Mucosa of stomach (tissue), 1 donor: ENCODE data around the gene HK1.
A peak's percentile ranks its signal among the peaks of the same experiment; 100 is the strongest.

Experiments
- H3K27me3 ChIP-seq: one replicate; pipeline ENCODE4 v1.7.0; 2013; ENCODE audit warnings: mild to moderate bottlenecking, low read length; ENCODE audit not compliant: control insufficient read depth, insufficient read depth
- H3K36me3 ChIP-seq: one replicate; pipeline ENCODE4 v1.7.0; 2013; ENCODE audit warnings: low read length; ENCODE audit not compliant: control insufficient read depth, insufficient read depth
- H3K4me1 ChIP-seq: one replicate; pipeline ENCODE4 v1.7.0; 2013; ENCODE audit warnings: mild to moderate bottlenecking, low read length; ENCODE audit not compliant: control insufficient read depth, insufficient read depth
- H3K4me3 ChIP-seq: one replicate; pipeline ENCODE4 v1.7.0; 2013; ENCODE audit warnings: low read length
- H3K9ac ChIP-seq: one replicate; pipeline ENCODE4 v1.7.0; 2013; ENCODE audit warnings: mild to moderate bottlenecking, low read length, moderate library complexity
- H3K9me3 ChIP-seq: one replicate; pipeline ENCODE4 v1.7.0; 2013; ENCODE audit warnings: mild to moderate bottlenecking, low read length, moderate library complexity; ENCODE audit not compliant: control insufficient read depth
- donor health status: Pancreatic carcinoma.

The HK1 gene

DNA sequence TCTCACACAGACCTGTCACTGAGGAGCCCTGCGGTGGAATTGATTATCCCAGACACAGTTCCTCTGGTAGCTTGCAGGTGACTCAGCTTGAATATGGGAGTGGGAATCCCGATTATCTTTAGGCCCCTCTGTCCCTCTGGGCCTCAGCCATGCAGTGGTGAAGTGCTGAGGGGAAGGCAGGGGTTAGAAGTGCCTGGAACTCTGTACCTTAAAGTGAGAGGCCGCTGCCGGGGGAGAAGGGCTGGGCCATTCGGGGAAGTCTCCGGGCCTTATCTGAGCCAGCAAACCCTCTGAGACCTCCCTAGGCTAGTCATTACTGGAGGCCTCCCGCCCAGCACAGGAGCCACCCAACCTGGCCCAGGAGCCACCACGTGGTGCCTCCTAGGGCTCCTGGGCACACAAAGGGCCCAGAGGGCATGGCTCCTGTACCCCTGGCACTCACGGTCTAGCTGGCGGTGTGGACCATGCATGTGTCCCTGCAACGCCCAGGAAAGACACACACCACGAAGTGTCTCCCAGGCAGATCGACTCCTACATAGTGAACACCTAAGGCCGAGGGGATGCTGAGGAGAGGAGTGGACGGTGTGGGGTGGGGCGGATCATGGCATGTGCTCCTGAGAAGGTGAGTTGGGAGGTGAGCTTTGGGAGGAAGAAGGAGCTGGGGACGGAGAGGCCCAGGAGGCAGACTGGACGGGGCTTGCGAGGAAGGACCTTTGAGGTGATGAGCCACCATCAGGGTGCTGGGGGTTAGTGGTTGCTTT, 56.2 kb downstream of the HK1 start:
- Histone ChIP-seq H3K9ac (no peak overlapping the region), H3K36me3 (no peaks in the 10 kb centered on the region), H3K4me3 (no peak overlapping the region), H3K27me3 (no peaks in the 10 kb centered on the region), H3K9me3 (no peaks in the 10 kb centered on the region), H3K4me1 (peaks cover 78% of the 10 kb centered on the region)

DNA sequence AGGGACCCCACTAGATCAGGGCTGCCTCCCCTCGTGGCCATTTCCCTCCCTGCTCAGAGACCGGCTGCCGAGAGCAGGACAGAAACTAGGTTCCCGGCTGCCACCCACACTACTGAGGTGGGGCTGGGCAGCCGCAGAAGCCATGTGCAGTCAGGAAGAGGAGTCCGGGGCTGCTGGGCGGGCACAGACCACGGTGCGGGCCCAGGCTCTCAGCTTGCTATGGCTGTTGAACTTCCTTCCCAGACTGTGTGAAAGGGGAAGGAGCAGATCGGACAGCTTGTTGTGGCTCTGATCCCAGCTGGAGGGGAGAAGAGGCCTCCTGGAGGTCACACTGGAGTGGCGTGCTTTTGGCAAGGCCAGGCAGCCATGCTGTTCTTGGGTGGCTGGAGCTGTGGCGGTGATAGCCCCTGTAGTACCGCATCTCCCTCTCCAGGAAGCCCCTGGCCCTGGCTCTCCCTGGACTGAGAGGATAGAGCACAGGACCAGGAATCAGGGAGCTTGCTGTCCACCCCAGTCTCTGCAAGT, 56.8 kb downstream of the HK1 start:
- Histone ChIP-seq H3K36me3 (no peaks in the 10 kb centered on the region), H3K4me3 (no peak overlapping the region), H3K27me3 (no peaks in the 10 kb centered on the region), H3K4me1 (peaks cover 74% of the 10 kb centered on the region), H3K9ac (no peak overlapping the region), H3K9me3 (no peaks in the 10 kb centered on the region)

DNA sequence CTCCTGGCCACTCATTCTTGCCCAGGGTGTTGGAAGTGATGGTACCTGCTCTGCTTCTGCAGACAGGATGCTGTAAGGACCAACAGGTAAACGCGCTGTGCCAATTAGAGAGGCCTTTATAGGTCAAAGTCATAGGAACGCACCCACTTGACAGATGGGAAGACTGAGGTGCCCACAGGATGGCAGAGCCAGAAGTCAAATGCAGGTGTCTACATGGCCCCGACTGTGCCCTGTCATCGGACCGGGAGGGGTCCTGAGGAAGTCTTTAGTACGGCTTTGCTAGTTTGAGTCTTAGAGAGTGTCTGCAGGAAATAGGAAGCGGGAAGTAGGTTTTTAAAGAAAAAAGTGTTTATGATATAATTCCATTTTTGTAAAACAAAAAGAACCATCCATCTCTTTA, 57.3 kb downstream of the HK1 start:
- peaks cover 72% of the 10 kb centered on the region for H3K4me1 ChIP-seq

DNA sequence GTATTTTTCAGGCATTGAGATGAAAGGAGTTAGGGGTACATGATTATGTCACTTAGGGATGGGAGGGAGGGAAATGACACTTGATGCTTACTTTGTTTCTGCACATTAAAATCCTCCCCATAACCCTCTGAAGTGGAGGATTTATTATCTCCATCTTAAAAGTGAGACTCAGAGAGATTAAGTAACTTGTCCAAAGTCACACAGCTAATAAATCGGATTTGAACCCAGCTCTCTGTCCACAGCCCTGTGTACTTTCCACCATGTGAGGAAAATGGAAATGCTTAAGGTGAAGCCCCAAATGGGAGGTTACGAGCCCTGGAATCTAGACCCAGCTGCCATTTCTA, 58.6 kb downstream of the HK1 start:
- Histone ChIP-seq H3K36me3 (no peaks in the 10 kb centered on the region), H3K9me3 (no peaks in the 10 kb centered on the region), H3K9ac (no peak overlapping the region), H3K4me3 (no peak overlapping the region), H3K27me3 (no peaks in the 10 kb centered on the region), H3K4me1 (peaks cover 65% of the 10 kb centered on the region)

More for the DNA sequence above, 57.3 kb downstream of the HK1 start:
- H3K4me3 ChIP-seq: no peak overlapping the region
- H3K27me3 ChIP-seq: no peaks in the 10 kb centered on the region
- H3K9me3 ChIP-seq: no peaks in the 10 kb centered on the region
- H3K9ac ChIP-seq: no peak overlapping the region
- H3K36me3 ChIP-seq: no peaks in the 10 kb centered on the region

DNA sequence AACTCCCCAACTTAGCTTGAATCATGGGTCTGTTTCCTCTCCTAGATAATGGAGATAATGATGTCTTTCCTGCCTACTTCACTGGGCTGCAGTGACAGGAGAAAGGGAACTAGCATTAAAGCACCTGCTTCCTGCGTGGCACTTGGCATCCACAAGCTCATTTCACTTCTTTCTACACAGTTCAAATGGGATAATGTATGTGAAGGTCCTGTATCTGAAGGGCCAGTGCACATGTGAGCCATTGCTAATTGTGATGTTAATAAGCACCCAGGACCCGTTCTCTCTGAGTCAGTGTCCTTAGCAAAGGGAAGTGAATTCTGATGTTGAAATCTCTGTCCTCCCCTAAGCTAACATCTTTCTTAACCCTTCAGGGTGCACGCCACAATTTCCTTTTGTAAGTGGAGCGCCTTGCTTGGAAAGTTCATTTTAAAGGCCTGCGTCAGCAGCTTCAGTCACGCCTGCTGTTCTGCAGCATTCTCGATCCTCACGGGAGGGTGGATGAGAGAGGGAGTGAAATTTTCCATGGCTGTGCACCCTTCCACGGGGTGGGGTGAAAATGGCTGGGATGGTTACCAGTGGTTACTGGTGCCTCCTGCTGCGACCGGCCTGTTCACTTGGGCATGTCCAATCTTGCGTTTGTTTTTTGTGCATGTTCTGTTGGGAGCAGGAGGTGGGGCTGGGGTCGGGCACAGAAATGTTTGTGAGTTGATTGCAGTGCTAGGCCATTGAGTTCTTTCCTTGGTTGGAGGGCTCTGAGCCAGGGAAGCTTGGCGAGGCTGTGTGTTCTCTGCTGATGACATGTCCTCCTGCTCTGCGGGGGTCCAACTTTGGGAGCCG, 59.2 kb downstream of the HK1 start:
- Histone ChIP-seq H3K9ac (no peak overlapping the region), H3K9me3 (no peaks in the 10 kb centered on the region), H3K4me1 (peaks cover 65% of the 10 kb centered on the region)

DNA sequence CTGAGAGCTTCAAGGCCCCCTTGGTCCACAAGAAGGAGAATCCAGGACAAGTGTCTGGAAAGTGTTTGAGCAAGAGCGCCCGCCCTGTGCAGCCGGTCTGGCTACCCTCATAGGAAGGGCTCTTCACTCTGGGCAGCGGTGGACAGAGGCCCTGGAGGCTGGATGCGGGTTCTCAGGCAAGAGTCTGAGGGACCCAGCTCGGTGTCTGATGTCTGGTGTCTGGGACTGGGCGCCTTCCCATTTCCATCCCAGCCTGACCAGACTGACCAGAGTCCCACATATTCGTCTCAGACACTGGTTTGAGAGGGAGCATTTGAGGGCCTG, 59.8 kb downstream of the HK1 start:
- Histone ChIP-seq H3K36me3 (no peaks in the 10 kb centered on the region), H3K27me3 (no peaks in the 10 kb centered on the region), H3K4me1 (peaks cover 62% of the 10 kb centered on the region), H3K9ac (no peak overlapping the region), H3K4me3 (no peak overlapping the region), H3K9me3 (no peaks in the 10 kb centered on the region)

More for the DNA sequence above, 59.2 kb downstream of the HK1 start:
- no peaks in the 10 kb centered on the region for H3K27me3 ChIP-seq
- no peak overlapping the region for H3K4me3 ChIP-seq
- no peaks in the 10 kb centered on the region for H3K36me3 ChIP-seq

DNA sequence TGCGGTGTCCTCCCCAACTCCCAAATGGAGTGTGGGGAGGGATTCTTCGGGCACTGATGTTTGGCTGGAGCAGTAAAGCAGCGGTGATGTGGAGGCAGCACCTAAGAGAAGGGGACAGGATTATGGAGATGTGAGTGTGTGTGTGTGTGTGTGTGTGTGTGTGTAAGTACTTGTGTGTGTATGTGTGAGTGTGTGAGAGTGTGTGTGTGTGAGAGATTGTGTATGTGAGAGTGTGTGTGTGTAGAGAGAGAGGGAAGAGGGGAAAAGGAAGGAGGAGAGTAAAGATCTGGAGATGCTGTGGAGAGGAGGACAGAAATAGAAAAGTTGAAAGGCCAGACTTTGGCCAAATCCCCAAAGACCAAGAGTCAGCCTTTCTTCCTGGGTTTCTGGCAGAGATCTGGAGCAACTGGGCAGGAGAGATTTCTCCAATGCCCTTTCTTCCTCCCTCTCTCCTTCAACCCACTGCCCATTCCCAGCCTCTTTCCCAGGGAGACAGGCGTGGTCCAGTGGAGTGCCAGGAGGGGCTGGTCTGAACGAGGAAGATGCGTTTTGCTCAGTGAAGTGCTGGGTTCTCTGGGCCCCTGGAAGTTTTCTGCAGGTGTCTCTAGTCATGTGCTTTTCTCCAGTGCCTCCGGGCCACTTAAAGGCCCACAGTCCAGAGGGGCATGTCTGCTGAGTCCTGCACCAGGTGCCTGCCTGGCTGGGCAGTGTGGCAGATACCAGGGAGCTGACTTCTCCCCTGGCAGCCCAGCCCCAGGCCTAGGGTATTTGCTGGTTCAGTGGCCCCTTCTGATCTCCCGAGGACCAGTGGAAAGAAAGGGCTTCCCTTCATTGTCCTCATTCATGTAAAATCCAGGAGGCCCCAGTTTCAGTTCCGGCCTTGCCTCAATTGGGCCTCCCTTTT, 60.5 kb downstream of the HK1 start:
- Histone ChIP-seq H3K36me3 (no peaks in the 10 kb centered on the region), H3K9ac (no peak overlapping the region), H3K27me3 (no peaks in the 10 kb centered on the region), H3K4me1 (peaks cover 55% of the 10 kb centered on the region), H3K9me3 (no peaks in the 10 kb centered on the region), H3K4me3 (no peak overlapping the region)

DNA sequence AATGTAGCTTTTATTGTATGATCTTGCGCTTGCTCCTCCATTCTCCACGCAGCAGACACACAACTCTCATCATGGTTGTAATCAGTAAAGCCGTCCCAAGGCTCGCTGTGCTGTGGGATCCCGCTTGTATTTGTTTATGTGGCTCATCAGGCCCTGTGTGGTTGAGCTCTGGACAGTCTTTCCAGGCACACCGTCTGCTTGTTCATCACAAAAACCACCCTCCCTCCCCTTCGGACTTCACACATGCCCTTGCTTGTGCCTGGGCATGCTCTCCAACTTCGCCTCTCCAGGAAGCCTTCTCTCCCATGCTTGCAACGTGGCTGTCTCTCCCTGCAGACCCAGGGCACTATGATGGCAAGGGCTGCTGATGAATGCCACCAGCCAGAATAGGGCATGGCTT, 62.4 kb downstream of the HK1 start:
- H3K27me3 ChIP-seq: no peaks in the 10 kb centered on the region
- peaks cover 53% of the 10 kb centered on the region for H3K4me1 ChIP-seq
- H3K36me3 ChIP-seq: no peaks in the 10 kb centered on the region
- H3K9ac ChIP-seq: no peak overlapping the region
- H3K4me3 ChIP-seq: no peak overlapping the region
- no peaks in the 10 kb centered on the region for H3K9me3 ChIP-seq

DNA sequence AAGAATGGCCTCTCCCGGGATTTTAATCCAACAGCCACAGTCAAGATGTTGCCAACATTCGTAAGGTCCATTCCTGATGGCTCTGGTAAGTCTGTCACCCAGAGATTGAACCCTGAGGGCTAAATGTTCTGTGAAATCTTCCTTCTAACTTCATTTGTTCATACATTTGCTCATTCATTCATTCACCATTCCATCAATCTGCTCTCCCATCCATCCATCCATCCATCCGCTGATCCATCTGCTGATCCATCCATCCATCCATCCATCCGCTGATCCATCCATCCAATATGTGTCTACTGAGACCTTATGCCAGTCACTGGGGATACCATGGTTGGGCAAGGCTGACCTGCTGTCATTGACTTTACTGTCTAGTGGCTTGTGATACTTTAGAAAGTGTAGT, 65.6 kb downstream of the HK1 start:
- no peaks in the 10 kb centered on the region for H3K9me3 ChIP-seq
- peaks cover 46% of the 10 kb centered on the region for H3K4me1 ChIP-seq
- no peak overlapping the region for H3K4me3 ChIP-seq
- no peaks in the 10 kb centered on the region for H3K36me3 ChIP-seq
- no peak overlapping the region for H3K9ac ChIP-seq
- H3K27me3 ChIP-seq: no peaks in the 10 kb centered on the region

DNA sequence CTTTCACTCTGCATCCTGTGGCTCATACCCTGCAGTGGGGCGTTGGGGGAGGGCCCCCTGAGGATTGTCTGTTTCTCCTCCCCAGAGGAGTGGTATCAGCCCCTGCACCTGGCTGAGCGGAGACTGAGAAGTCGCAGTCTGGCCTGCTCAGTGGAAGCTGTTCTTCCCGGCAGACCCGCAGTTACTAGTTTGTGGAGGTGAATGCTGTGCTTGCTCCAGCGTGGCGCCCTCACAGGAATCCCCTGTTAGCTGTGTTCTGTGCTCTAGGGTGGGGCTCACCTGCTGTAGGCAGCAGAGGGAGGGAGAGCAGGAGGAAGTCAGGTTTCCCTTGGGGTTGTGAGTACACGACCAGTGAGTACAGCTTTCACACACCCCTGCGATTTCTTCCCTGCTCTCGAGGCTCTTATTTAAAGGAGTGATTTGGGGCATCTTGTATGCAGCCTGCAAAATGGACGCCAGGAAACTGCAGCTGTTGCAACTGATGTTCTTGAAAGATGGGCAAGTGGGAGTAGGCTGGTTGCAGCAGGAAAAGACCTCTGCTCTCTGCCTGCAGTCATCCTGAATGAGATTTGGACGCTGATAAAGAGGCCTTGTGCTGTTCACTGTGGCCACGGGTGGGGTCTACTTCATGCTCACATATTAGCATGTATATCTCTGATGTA, 66.4 kb downstream of the HK1 start:
- H3K9me3 ChIP-seq: no peaks in the 10 kb centered on the region
- H3K9ac ChIP-seq: peak overlapping the region; percentile 54
- H3K4me3 ChIP-seq: no peak overlapping the region
- H3K36me3 ChIP-seq: no peaks in the 10 kb centered on the region
- H3K4me1 ChIP-seq: peaks cover 46% of the 10 kb centered on the region
- no peaks in the 10 kb centered on the region for H3K27me3 ChIP-seq

DNA sequence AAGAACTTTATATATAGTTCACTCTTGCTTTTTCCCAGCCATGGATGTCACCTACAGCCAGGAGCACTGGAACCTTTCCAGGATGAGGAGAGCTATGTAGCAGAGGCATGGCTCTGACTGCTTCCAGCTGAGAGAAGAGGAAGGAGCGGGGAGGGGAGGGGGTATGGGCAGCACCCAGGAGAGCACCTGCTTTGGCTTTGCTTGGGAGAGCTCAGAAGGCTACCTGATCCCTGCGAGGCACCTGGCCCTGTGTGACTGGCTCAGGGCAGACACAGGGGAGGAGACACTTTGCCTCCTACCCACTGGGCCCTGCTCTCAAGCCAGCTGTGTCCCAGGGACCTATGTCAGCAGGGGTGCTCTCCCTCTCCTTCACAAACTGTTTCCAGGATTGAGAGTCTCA, 67.1 kb downstream of the HK1 start:
- peaks cover 50% of the 10 kb centered on the region for H3K4me1 ChIP-seq
- H3K4me3 ChIP-seq: no peak overlapping the region
- H3K27me3 ChIP-seq: no peaks in the 10 kb centered on the region
- no peaks in the 10 kb centered on the region for H3K9me3 ChIP-seq
- peak overlapping the region; percentile 54 for H3K9ac ChIP-seq
- no peaks in the 10 kb centered on the region for H3K36me3 ChIP-seq
